Lower leg skin (tissue), 3 donors: ENCODE results near the gene VPS29.

Experiments used
- CTCF ChIP-seq, 3 donors: fragments of 450-650 bp; IDR thresholded peaks; one replicate each; pipeline ENCODE4 v1.5.1; 2016; ENCODE audit warnings: antibody characterized with exemption in 3 of 3, mild to moderate bottlenecking in 3 of 3, moderate library complexity in 2 of 3
- POLR2A ChIP-seq, 2 donors: fragments of 450-650 bp; IDR thresholded peaks; one replicate each; pipeline ENCODE4 v1.6.1; 2016 to 2017; ENCODE audit warnings: antibody characterized with exemption in 2 of 2, mild to moderate bottlenecking in 1 of 2, moderate library complexity in 1 of 2

GRCh38 chr12:110547090-110547489 is 45.2 kb upstream of the VPS29 start:
- TF ChIP-seq CTCF (IDR thresholded peaks at IDR 0.05) = no peak
- TF ChIP-seq POLR2A (IDR thresholded peaks at IDR 0.05) = no peak
